CD1c-positive myeloid dendritic cell (primary cell): ENCODE measurements around the gene OPTC.

ENCODE experiments used
- DNase-seq: peaks from one replicate; pipeline ENCODE4 v3.0.0-alpha.2; 2016; ENCODE audit errors: extremely low spot score

OPTC gene

DNA sequence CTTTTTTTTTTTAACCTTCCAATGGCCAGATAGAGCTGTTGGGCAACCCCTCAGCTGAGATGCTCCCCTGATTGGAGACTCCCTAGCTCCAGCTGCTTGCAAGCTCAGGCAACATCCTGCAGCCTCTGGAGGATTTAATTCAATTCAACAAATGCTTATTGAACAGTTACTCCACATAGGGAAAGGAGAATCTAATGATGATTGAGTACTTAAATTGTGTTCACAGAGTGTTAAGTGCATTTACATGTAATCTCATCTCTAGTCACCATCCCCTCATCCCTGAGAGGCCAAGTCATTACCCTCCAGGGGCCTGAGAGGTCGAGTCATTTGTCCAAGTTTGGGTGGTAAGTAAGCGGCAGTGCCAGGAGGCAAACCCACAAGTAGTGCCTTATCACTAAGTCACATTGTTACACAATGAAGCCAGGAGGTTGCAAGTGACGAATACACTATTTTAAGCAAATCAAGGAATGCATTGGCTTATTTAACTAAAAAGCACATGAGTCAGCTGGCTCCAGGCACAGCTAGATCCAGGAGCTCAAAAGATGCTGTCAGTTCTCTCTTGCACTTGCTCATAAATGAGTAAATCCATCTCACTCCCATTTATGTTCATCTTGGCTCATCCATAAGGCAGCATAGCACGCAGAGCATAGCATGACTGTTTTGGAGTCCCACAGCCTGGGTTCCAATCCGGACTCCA, 64.3 kb downstream of the OPTC start:
- DNase-seq, result no peak
